ENCODE measurements around the gene TBC1D2B.

DNA sequence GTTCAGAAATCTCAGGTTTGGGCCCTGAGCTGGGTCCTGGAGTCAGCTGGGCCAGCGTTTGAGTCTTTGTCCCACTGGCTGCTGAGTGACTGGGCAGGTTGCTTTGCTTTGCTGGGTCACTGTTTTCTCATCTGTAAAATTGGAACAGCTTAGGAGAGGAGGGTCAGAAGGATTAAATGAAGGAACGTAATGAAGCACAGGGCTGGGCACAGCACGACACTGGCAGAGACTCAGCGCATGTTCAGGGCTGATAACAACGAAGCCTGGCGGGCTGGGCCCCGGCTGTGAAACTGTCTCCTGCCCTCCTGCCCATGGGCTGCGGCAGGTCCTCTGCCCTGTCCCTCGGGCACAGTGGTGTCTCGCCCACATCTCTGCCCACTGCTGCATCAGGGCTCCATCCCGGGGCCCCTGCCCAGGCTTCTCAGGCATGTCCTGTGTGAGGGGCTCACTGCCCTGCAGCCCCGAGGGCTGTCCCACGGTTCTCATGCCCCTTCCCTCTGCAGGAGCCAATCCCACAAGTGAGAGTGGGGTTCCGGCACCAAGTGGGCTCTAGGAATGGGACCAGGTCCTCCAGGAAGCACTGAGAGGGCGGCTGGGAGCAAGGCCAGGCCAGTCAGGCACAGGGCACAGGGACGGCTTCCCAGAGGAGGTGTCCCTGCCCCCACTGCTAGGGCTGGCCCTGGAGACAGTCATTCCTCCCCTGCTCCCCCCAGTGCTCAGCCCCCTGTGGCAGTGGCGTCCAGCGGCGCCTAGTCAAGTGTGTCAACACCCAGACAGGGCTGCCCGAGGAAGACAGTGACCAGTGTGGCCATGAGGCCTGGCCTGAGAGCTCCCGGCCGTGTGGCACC lies 88.0 kb downstream of the TBC1D2B start:
- TF ChIP-seq, protein P1, sequence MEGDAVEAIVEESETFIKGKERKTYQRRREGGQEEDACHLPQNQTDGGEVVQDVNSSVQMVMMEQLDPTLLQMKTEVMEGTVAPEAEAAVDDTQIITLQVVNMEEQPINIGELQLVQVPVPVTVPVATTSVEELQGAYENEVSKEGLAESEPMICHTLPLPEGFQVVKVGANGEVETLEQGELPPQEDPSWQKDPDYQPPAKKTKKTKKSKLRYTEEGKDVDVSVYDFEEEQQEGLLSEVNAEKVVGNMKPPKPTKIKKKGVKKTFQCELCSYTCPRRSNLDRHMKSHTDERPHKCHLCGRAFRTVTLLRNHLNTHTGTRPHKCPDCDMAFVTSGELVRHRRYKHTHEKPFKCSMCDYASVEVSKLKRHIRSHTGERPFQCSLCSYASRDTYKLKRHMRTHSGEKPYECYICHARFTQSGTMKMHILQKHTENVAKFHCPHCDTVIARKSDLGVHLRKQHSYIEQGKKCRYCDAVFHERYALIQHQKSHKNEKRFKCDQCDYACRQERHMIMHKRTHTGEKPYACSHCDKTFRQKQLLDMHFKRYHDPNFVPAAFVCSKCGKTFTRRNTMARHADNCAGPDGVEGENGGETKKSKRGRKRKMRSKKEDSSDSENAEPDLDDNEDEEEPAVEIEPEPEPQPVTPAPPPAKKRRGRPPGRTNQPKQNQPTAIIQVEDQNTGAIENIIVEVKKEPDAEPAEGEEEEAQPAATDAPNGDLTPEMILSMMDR (IDR thresholded peaks at IDR 0.05) = no peak
- no peak for TF ChIP-seq POLR2A (IDR thresholded peaks at IDR 0.05)

All from testis (tissue), 2 donors.